Common myeloid progenitor, CD34-positive (primary cell): ENCODE data around the gene FGF7. TPM values are rescaled to one million over a fixed set of nuclear protein-coding genes. Genes with fewer than 3 reads are reported as not detected.
"Not testable (repeated sequence)": the region's sequence is repeated elsewhere in the genome, so short reads cannot be mapped to it uniquely, and the experiment has no call there.

ENCODE experiments used
- CTCF ChIA-PET: fragments of 350-600 bp; sonication (Branson Sonifier 250); formaldehyde crosslinking; loops from one replicate; lab custom pipeline; 2021; ENCODE audit warnings: antibody characterized with exemption; lab: Charles Lee
- POLR2A ChIA-PET: fragments of 350-600 bp; sonication (Branson Sonifier 250); formaldehyde crosslinking; loops from one replicate; lab custom pipeline; 2021; ENCODE audit warnings: antibody characterized with exemption; lab: Charles Lee
- DNase-seq, 3 donors: peaks; one replicate each; pipeline versions ENCODE4 v3.0.0 to v3.0.0-alpha.2; 2013
- H3K27ac ChIP-seq, 2 experiments: 1 replicate in 1 of 2; 2 replicates in 1 of 2; pipeline ENCODE4 v1.7.0; 2013; ENCODE audit warnings: inconsistent platforms in 2 of 2, low read length in 2 of 2, mild to moderate bottlenecking in 2 of 2, low read depth in 1 of 2, moderate library complexity in 1 of 2; ENCODE audit not compliant: severe bottlenecking in 2 of 2, insufficient read depth in 1 of 2, poor library complexity in 1 of 2
- H3K27me3 ChIP-seq, 5 experiments: replicated peaks in 2 of 5; 1 replicate in 3 of 5; 2 replicates in 2 of 5; pipeline versions ENCODE4 v1.6.1 to v1.7.0; 2013; ENCODE audit warnings: low read length in 4 of 5, mild to moderate bottlenecking in 2 of 5, moderate library complexity in 2 of 5, inconsistent platforms in 1 of 5; ENCODE audit not compliant: insufficient read depth in 5 of 5, control insufficient read depth in 4 of 5
- H3K36me3 ChIP-seq, 4 experiments: 1 replicate in 2 of 4; 2 replicates in 2 of 4; pipeline versions ENCODE4 v1.6.1 to v1.7.0; 2013; ENCODE audit warnings: low read length in 3 of 4, control low read depth in 1 of 4, mild to moderate bottlenecking in 1 of 4; ENCODE audit not compliant: control insufficient read depth in 4 of 4, insufficient read depth in 4 of 4
- H3K4me1 ChIP-seq, 4 experiments: 1 replicate in 3 of 4; 2 replicates in 1 of 4; pipeline versions ENCODE4 v1.6.1 to v1.7.1; 2013; ENCODE audit warnings: low read length in 3 of 4, mild to moderate bottlenecking in 3 of 4, control low read depth in 1 of 4, inconsistent platforms in 1 of 4, moderate library complexity in 1 of 4; ENCODE audit not compliant: control insufficient read depth in 4 of 4, insufficient read depth in 4 of 4; ENCODE audit errors: control extremely low read depth in 1 of 4
- H3K4me3 ChIP-seq, 7 experiments: 1 replicate in 4 of 7; 2 replicates in 3 of 7; pipeline versions ENCODE4 v1.5.1 to v1.7.0; 2013; ENCODE audit warnings: mild to moderate bottlenecking in 7 of 7, low read length in 6 of 7, moderate library complexity in 6 of 7, inconsistent platforms in 2 of 7, low read depth in 2 of 7, control low read depth in 1 of 7; ENCODE audit not compliant: insufficient read depth in 4 of 7, control insufficient read depth in 1 of 7; ENCODE audit errors: extremely low read depth in 1 of 7
- H3K9me3 ChIP-seq, 5 experiments: 1 replicate in 4 of 5; 2 replicates in 1 of 5; pipeline versions ENCODE4 v1.6.1 to v1.7.1; 2013; ENCODE audit warnings: low read length in 4 of 5, mild to moderate bottlenecking in 2 of 5, inconsistent platforms in 1 of 5, low read depth in 1 of 5, moderate library complexity in 1 of 5; ENCODE audit not compliant: control insufficient read depth in 4 of 5, insufficient read depth in 2 of 5; ENCODE audit errors: control extremely low read depth in 1 of 5
- WGBS: methylation state at CpG from one replicate; pipeline ENCODE4 v1.1.5; 2013; ENCODE audit not compliant: insufficient coverage; 5-methylcytosine and 5-hydroxymethylcytosine counted together
- polyA plus RNA-seq: library from polyadenylated mRNA; unstranded; fragments of 120-200 nt; gene quantifications from one replicate; pipeline ENCODE4 v1.2.1, GENCODE V29; 2013

The FGF7 gene, protein sequence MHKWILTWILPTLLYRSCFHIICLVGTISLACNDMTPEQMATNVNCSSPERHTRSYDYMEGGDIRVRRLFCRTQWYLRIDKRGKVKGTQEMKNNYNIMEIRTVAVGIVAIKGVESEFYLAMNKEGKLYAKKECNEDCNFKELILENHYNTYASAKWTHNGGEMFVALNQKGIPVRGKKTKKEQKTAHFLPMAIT
- polyA plus RNA-seq = 0.96 TPM

- no peak within 1 kb of the TSS for H3K27ac ChIP-seq
- H3K9me3 ChIP-seq = no peaks in the 10 kb centered on the region
- CTCF ChIA-PET = interaction anchor here (1.1 to 2.7 kb wide), 7 partner anchors 8 to 723 kb away, joined by 3 to 26 read pairs (median 3); no protein-coding TSS in a partner anchor
- H3K4me1 ChIP-seq = peaks cover 0 to 11% (median 0%) of the 10 kb centered on the region in 4 experiments
- H3K27me3 ChIP-seq = no peaks in the 10 kb centered on the region
- POLR2A ChIA-PET = interaction anchor here (0.6 kb wide), 1 partner anchor 1624 kb away, joined by 5 read pairs; no protein-coding TSS in a partner anchor
- DNase-seq = peak in 1 of 3 donors; percentile 15
- H3K36me3 ChIP-seq = no peaks in the 10 kb centered on the region
- WGBS = no CpG with 5 or more reads among the region's 4 CpGs
- H3K4me3 ChIP-seq = peak within 1 kb of the TSS in 4 of 7 experiments; percentile 9 to 78 (median 38)
These were observed at the start of gene FGF7 for GRCh38 chr15:49423021-49423420. FGF7 (plus strand) TSS chr15:49423242; CDS start chr15:49424298, 1,056 bp downstream.

- WGBS = 82% methylated on average over 3 of the region's 4 CpGs
- Histone ChIP-seq H3K36me3 (no peaks in the 10 kb centered on the region), H3K4me1 (peaks cover 0 to 14% (median 6%) of the 10 kb centered on the region in 4 experiments), H3K27me3 (no peaks in the 10 kb centered on the region), H3K9me3 (no peaks in the 10 kb centered on the region), H3K27ac (no peak overlapping the region), H3K4me3 (no peak overlapping the region)
- POLR2A ChIA-PET = no interaction called here
- CTCF ChIA-PET = no interaction called here
- peak in 2 of 3 donors; percentile 33 to 53 for DNase-seq
These were observed 43.0 kb upstream of the FGF7 start for GRCh38 chr15:49379996-49380395.

DNA sequence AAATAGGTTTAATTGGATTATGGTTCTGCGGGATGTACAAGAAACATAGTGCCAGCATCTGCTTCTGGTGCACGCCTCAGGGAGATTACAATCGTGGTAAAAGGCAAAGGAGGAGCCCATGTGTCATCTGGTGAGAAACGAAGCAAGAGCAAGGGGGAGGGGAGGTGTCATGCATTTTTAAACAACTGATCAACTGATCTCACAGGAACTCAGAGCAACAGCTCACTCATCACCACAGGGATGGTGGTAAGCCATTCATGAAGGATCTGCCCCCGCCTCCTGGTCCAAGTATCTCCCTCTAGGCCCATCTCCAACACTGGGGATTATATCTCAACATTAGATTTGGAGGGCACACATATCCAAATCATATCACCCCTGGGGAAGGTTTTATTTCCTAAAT is 42.1 kb upstream of the FGF7 start:
- WGBS = 95% methylated on average over 3 of the region's 5 CpGs
- CTCF ChIA-PET = no interaction called here

DNA sequence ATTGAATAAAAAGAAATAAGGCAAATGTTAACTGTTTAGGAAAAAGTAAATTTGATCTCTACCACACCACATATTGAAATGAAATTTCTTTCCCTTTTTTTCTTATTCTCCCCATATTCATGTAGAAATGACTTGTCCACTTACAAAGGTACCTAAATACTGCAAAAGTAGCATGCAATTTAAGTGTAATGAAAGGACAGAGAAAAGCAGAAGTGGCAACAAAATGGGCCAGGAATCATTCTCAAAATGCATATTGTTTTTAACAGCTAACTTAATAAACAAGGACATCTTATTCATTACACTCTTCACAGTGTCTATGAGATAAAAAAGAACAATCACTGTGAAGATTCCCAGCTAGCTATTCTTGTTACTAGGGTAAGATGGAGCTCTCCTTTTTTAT is 40.6 kb upstream of the FGF7 start:
- Histone ChIP-seq H3K36me3 (no peaks in the 10 kb centered on the region), H3K4me3 (no peak overlapping the region), H3K27ac (no peak overlapping the region), H3K4me1 (peaks cover 0 to 14% (median 6%) of the 10 kb centered on the region in 4 experiments), H3K9me3 (no peaks in the 10 kb centered on the region), H3K27me3 (no peaks in the 10 kb centered on the region)
- DNase-seq = peak in 2 of 3 donors; percentile 21 to 28
- ChIA-PET POLR2A (interaction anchor here (0.6 kb wide), 1 partner anchor 336 kb away, joined by 3 read pairs; no protein-coding TSS in a partner anchor), CTCF (no interaction called here)

More for the DNA sequence above, 42.1 kb upstream of the FGF7 start:
- no peak overlapping the region for H3K4me3 ChIP-seq
- H3K9me3 ChIP-seq = no peaks in the 10 kb centered on the region
- H3K27me3 ChIP-seq = no peaks in the 10 kb centered on the region
- DNase-seq = no peak
- POLR2A ChIA-PET = no interaction called here
- H3K36me3 ChIP-seq = no peaks in the 10 kb centered on the region
- H3K4me1 ChIP-seq = peaks cover 0 to 14% (median 6%) of the 10 kb centered on the region in 4 experiments
- no peak overlapping the region for H3K27ac ChIP-seq

- Histone ChIP-seq H3K36me3 (no peaks in the 10 kb centered on the region), H3K27ac (no peak overlapping the region), H3K27me3 (no peaks in the 10 kb centered on the region), H3K9me3 (no peaks in the 10 kb centered on the region), H3K4me1 (peaks cover 0 to 14% (median 6%) of the 10 kb centered on the region in 4 experiments), H3K4me3 (no peak overlapping the region)
- ChIA-PET CTCF (no interaction called here), POLR2A (no interaction called here)
- DNase-seq = peak in 1 of 3 donors; percentile 9
- 0% methylated on average over 1 of the region's 1 CpG for WGBS
These were observed 39.8 kb upstream of the FGF7 start for GRCh38 chr15:49383266-49383665.

DNA sequence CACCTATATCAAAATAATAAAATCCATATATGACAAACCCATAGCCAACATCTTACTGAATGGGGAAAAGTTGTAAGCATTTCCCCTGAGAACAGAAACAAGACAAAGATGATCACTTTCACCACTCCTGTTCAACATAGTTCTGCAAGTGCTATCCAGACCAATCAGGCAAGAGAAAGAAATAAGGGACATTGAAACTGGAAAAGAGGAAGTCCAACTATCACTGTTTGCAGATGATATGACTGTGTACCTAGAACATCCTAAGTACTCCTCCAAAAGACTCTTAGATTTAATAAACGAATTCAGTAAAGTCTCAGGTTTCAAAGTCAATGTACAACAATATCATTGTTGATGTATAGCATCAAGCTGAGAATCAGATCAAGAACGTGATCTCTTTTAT is 35.6 kb upstream of the FGF7 start:
- no peak overlapping the region for H3K27ac ChIP-seq
- no CpG with 5 or more reads among the region's 2 CpGs for WGBS
- DNase-seq = peak in 2 of 3 donors; percentile 3 to 20
- ChIA-PET CTCF (no interaction called here), POLR2A (no interaction called here)
- H3K36me3 ChIP-seq = no peaks in the 10 kb centered on the region
- no peaks in the 10 kb centered on the region for H3K27me3 ChIP-seq
- peaks cover 0 to 8% (median 3%) of the 10 kb centered on the region in 4 experiments for H3K4me1 ChIP-seq
- H3K4me3 ChIP-seq = no peak overlapping the region
- no peaks in the 10 kb centered on the region for H3K9me3 ChIP-seq

GRCh38 chr15:49402515-49403296 is 20.3 kb upstream of the FGF7 start:
- H3K4me3 ChIP-seq, H3K27ac ChIP-seq, H3K27me3 ChIP-seq, H3K4me1 ChIP-seq, H3K36me3 ChIP-seq, H3K9me3 ChIP-seq, POLR2A ChIA-PET: not testable (repeated sequence)
- 93% methylated on average over 4 of the region's 5 CpGs for WGBS
- CTCF ChIA-PET = interaction anchor here (0.8 kb wide), 1 partner anchor 25 kb away, joined by 3 read pairs; no protein-coding TSS in a partner anchor
- peak in 1 of 3 donors; percentile 15 for DNase-seq
